ENCODE measurements around the gene CCDC124. TPM values are rescaled to one million over a fixed set of nuclear protein-coding genes. Genes with fewer than 3 reads are reported as not detected.
"Not testable (repeated sequence)": the region's sequence is repeated elsewhere in the genome, so short reads cannot be mapped to it uniquely, and the experiment has no call there.

The CCDC124 gene
- total RNA-seq: 10 to 100 TPM; 26.9 to 28.1 TPM
- 48.0 TPM for polyA plus RNA-seq (2013, experiment 1 of 2)
- polyA plus RNA-seq (2013, experiment 2 of 2): 48.8 TPM
- total RNA-seq: 6.7 to 89.1 (median 15.5) reads per million in 172 experiments

- ATAC-seq (ENCODE audit: poor library complexity) (peak; percentile 95), DNase-seq (peak; percentile 84 to 97 (median 92))
- Histone ChIP-seq H3K4me1 (ENCODE audit: insufficient read depth, low read length) (peaks cover 22% of the 10 kb centered on the region), H3K36me3 (ENCODE audit: insufficient read depth, low read length) (peaks cover 9% of the 10 kb centered on the region), H3K27ac (ENCODE audit: low read depth in 1 of 2, low read length in 2 of 2) (peak within 1 kb of the TSS; percentile 81 to 93), H3K27me3 (ENCODE audit: control insufficient read depth in 1 of 2, insufficient read depth in 2 of 2, low read length in 2 of 2) (no peaks in the 10 kb centered on the region), H3K4me3 (ENCODE audit: low read length) (peak within 1 kb of the TSS; percentile 76), H3K9me3 (ENCODE audit: control insufficient read depth in 1 of 2, insufficient read depth in 1 of 2, low read length in 2 of 2) (no peaks in the 10 kb centered on the region)
- Mint-ChIP-seq H3K9me3 (no peaks in the 10 kb centered on the region), H3K27me3 (no peaks in the 10 kb centered on the region), H3K27ac (peak within 1 kb of the TSS; percentile 96), H3K4me3 (peak within 1 kb of the TSS; percentile 94), H3K4me1 (ENCODE audit: low read depth) (peaks cover 19% of the 10 kb centered on the region), H3K36me3 (ENCODE audit: low read depth) (peaks cover 6% of the 10 kb centered on the region)
- ChIA-PET CTCF (interaction anchor here (0.7 to 6.7 kb wide), 33 partner anchors 11 to 437 kb away, joined by 3 to 226 read pairs (median 5); partner anchors contain the start of genes FCHO1, JAK3, MAP1S and PIK3R2), POLR2A (interaction anchor here (0.5 to 5.3 kb wide), 30 partner anchors 11 to 485 kb away, joined by 3 to 275 read pairs (median 4); partner anchors contain the start of genes ARRDC2, JAK3, MAP1S and MPV17L2)
- peak; percentile 83 for TF ChIP-seq CTCF (IDR thresholded peaks at IDR 0.05)
- intact Hi-C loops (cut with DNase I, micrococcal nuclease): loop anchor here (1.0 to 5.0 kb wide), 4 partner anchors 62 to 228 kb away; partner anchors contain the start of genes RPL18A (in 2 of the 2) and SLC5A5 (in 1 of the 2)
Measured at GRCh38 chr19:17932485-17933338, at the start of gene CCDC124. CCDC124 (plus strand) TSS chr19:17933015; CDS start chr19:17936421, 3,406 bp downstream.

GRCh38 chr19:17883627-17884410 is 49.0 kb upstream of the CCDC124 start:
- Histone ChIP-seq H3K4me1 (ENCODE audit: insufficient read depth, low read length) (no peaks in the 10 kb centered on the region), H3K4me3 (ENCODE audit: low read length) (no peak overlapping the region), H3K36me3 (ENCODE audit: insufficient read depth, low read length) (no peaks in the 10 kb centered on the region), H3K27ac (ENCODE audit: low read depth in 1 of 2, low read length in 2 of 2) (no peak overlapping the region), H3K27me3 (ENCODE audit: control insufficient read depth in 1 of 2, insufficient read depth in 2 of 2, low read length in 2 of 2) (no peaks in the 10 kb centered on the region), H3K9me3 (ENCODE audit: control insufficient read depth in 1 of 2, insufficient read depth in 1 of 2, low read length in 2 of 2) (no peaks in the 10 kb centered on the region)
- Mint-ChIP-seq H3K9me3 (no peaks in the 10 kb centered on the region), H3K4me1 (ENCODE audit: low read depth) (no peaks in the 10 kb centered on the region), H3K36me3 (ENCODE audit: low read depth) (no peaks in the 10 kb centered on the region), H3K4me3 (no peak overlapping the region), H3K27me3 (no peaks in the 10 kb centered on the region), H3K27ac (no peak overlapping the region)
- CTCF ChIA-PET: no interaction called here
- TF ChIP-seq CTCF (IDR thresholded peaks at IDR 0.05): no peak
- DNase-seq (no peak), ATAC-seq (ENCODE audit: poor library complexity) (no peak)
- intact Hi-C loops (cut with DNase I, micrococcal nuclease): loop anchor here in 1 of 2 experiments (10.0 kb wide), 1 partner anchor 351 kb away; no protein-coding TSS in a partner anchor
- POLR2A ChIA-PET: no interaction called here

- H3K4me1 ChIP-seq (ENCODE audit: insufficient read depth, low read length): no peaks in the 10 kb centered on the region
Measured at GRCh38 chr19:17886515-17886914, 46.3 kb upstream of the CCDC124 start.

GRCh38 chr19:17887221-17887620 is 45.6 kb upstream of the CCDC124 start:
- H3K4me1 ChIP-seq (ENCODE audit: insufficient read depth, low read length); H3K4me3 ChIP-seq (ENCODE audit: low read length); H3K27ac Mint-ChIP-seq; H3K27me3 ChIP-seq (ENCODE audit: control insufficient read depth in 1 of 2, insufficient read depth in 2 of 2, low read length in 2 of 2); DNase-seq; H3K9me3 Mint-ChIP-seq; ATAC-seq (ENCODE audit: poor library complexity); H3K4me1 Mint-ChIP-seq (ENCODE audit: low read depth); H3K36me3 ChIP-seq (ENCODE audit: insufficient read depth, low read length); H3K36me3 Mint-ChIP-seq (ENCODE audit: low read depth); H3K27ac ChIP-seq (ENCODE audit: low read depth in 1 of 2, low read length in 2 of 2); H3K4me3 Mint-ChIP-seq; H3K9me3 ChIP-seq (ENCODE audit: control insufficient read depth in 1 of 2, insufficient read depth in 1 of 2, low read length in 2 of 2); POLR2A ChIA-PET; H3K27me3 Mint-ChIP-seq: not testable (repeated sequence)
- intact Hi-C loops (cut with DNase I, micrococcal nuclease): loop anchor here in 1 of 2 experiments (10.0 kb wide), 1 partner anchor 348 kb away; no protein-coding TSS in a partner anchor
- CTCF ChIA-PET: interaction anchor here (0.6 to 1.0 kb wide), 3 partner anchors 27 to 1573 kb away, joined by 3 read pairs; partner anchors contain the start of gene RPL18A

More at GRCh38 chr19:17886515-17886914, 46.3 kb upstream of the CCDC124 start:
- Histone ChIP-seq H3K9me3 (ENCODE audit: control insufficient read depth in 1 of 2, insufficient read depth in 1 of 2, low read length in 2 of 2) (no peaks in the 10 kb centered on the region), H3K27ac (ENCODE audit: low read depth in 1 of 2, low read length in 2 of 2) (no peak overlapping the region), H3K4me3 (ENCODE audit: low read length) (no peak overlapping the region), H3K27me3 (ENCODE audit: control insufficient read depth in 1 of 2, insufficient read depth in 2 of 2, low read length in 2 of 2) (no peaks in the 10 kb centered on the region), H3K36me3 (ENCODE audit: insufficient read depth, low read length) (no peaks in the 10 kb centered on the region)
- no peak for TF ChIP-seq CTCF (IDR thresholded peaks at IDR 0.05)
- ChIA-PET POLR2A (no interaction called here), CTCF (interaction anchor here (0.7 to 1.0 kb wide), 2 partner anchors 27 to 82 kb away, joined by 3 read pairs; partner anchors contain the start of gene RPL18A)
- intact Hi-C loops (cut with DNase I, micrococcal nuclease): loop anchor here in 1 of 2 experiments (10.0 kb wide), 1 partner anchor 348 kb away; no protein-coding TSS in a partner anchor
- H3K27ac Mint-ChIP-seq: no peak overlapping the region
- no peaks in the 10 kb centered on the region for H3K9me3 Mint-ChIP-seq
- no peaks in the 10 kb centered on the region for H3K27me3 Mint-ChIP-seq
- no peaks in the 10 kb centered on the region for H3K4me1 Mint-ChIP-seq (ENCODE audit: low read depth)
- H3K36me3 Mint-ChIP-seq (ENCODE audit: low read depth): peaks cover 9% of the 10 kb centered on the region
- no peak for ATAC-seq (ENCODE audit: poor library complexity)
- no peak for DNase-seq
- H3K4me3 Mint-ChIP-seq: no peak overlapping the region

Measured in CD4-positive, alpha-beta T cell (primary cell).